HEK293T (cell line): ENCODE measurements around the gene XKR7.

Source experiments
- CTCF ChIA-PET: fragments of 350-600 bp; formaldehyde crosslinking; extraction: SDS; loops from one replicate; lab custom pipeline; 2021; ENCODE audit warnings: antibody characterized with exemption, inconsistent platforms; lab: Yijun Ruan, JAX
- POLR2A ChIA-PET: fragments of 350-600 bp; formaldehyde crosslinking; extraction: SDS; loops from one replicate; lab custom pipeline; 2020; ENCODE audit warnings: antibody characterized with exemption, inconsistent platforms; lab: Yijun Ruan, JAX
- DNase-seq: peaks from one replicate; pipeline ENCODE4 v3.0.0; 2012; ENCODE audit warnings: mixed read lengths; ENCODE audit errors: extremely low spot score
- ARNT ChIP-seq: fragments of 450-650 bp; IDR thresholded peaks from 2 replicates; pipeline ENCODE4 v1.6.1; 2017; ENCODE audit warnings: mild to moderate bottlenecking
- BHLHE40 ChIP-seq: fragments of 450-650 bp; IDR thresholded peaks from 2 replicates; pipeline ENCODE4 v1.6.1; 2016; ENCODE audit warnings: mild to moderate bottlenecking, moderate library complexity, borderline replicate concordance
- CTBP1 ChIP-seq: fragments of 450-650 bp; IDR thresholded peaks from 2 replicates; pipeline ENCODE4 v1.6.1; 2016; ENCODE audit warnings: borderline replicate concordance
- ELF4 ChIP-seq: fragments of 450-650 bp; IDR thresholded peaks from 2 replicates; pipeline ENCODE4 v1.6.1; 2017; ENCODE audit warnings: antibody characterized with exemption
- FOXA1 ChIP-seq: fragments of 450-650 bp; IDR thresholded peaks from 2 replicates; pipeline ENCODE4 v1.6.1; 2016; ENCODE audit warnings: mild to moderate bottlenecking
- FOXK2 ChIP-seq: fragments of 450-650 bp; IDR thresholded peaks from 2 replicates; pipeline ENCODE4 v1.6.1; 2016; ENCODE audit warnings: mild to moderate bottlenecking
- FOXM1 ChIP-seq: fragments of 450-650 bp; IDR thresholded peaks from 2 replicates; pipeline ENCODE4 v1.6.1; 2017; ENCODE audit warnings: mild to moderate bottlenecking, borderline replicate concordance
- HDGF ChIP-seq: fragments of 450-650 bp; IDR thresholded peaks from 2 replicates; pipeline ENCODE4 v1.6.1; 2017; ENCODE audit warnings: antibody characterized with exemption, borderline replicate concordance
- L3MBTL2 ChIP-seq: fragments of 450-650 bp; conservative IDR thresholded peaks from 2 replicates; pipeline ENCODE4 v1.6.1; 2016; ENCODE audit warnings: mild to moderate bottlenecking
- LEF1 ChIP-seq: fragments of 450-650 bp; IDR thresholded peaks from 2 replicates; pipeline ENCODE4 v1.6.1; 2017; ENCODE audit warnings: mild to moderate bottlenecking, borderline replicate concordance
- NFRKB ChIP-seq: fragments of 450-650 bp; IDR thresholded peaks from 2 replicates; pipeline ENCODE4 v1.6.1; 2016; ENCODE audit warnings: mild to moderate bottlenecking, moderate library complexity
- PKNOX1 ChIP-seq: fragments of 450-650 bp; IDR thresholded peaks from 2 replicates; pipeline ENCODE4 v1.6.1; 2016
- SP1 ChIP-seq: fragments of 450-650 bp; IDR thresholded peaks from 2 replicates; pipeline ENCODE4 v1.6.1; 2017
- SUZ12 ChIP-seq: fragments of 450-650 bp; IDR thresholded peaks from 2 replicates; pipeline ENCODE4 v1.6.1; 2016; ENCODE audit warnings: mild to moderate bottlenecking
- TARDBP ChIP-seq: fragments of 450-650 bp; IDR thresholded peaks from 2 replicates; pipeline ENCODE4 v1.6.1; 2016
- ZNF384 ChIP-seq: fragments of 450-650 bp; IDR thresholded peaks from 2 replicates; pipeline ENCODE4 v1.6.1; 2016

The XKR7 gene

GRCh38 chr20:32017711-32018251 lies 49.8 kb downstream of the XKR7 start:
- ChIA-PET CTCF (interaction anchor here (0.5 to 1.5 kb wide), 4 partner anchors 9 to 82 kb away, joined by 3 to 7 read pairs (median 3); no protein-coding TSS in a partner anchor), POLR2A (no interaction called here)
- no peak for TF ChIP-seq ELF4
- no peak for TF ChIP-seq L3MBTL2
- no peak for TF ChIP-seq TARDBP
- no peak for TF ChIP-seq ARNT
- TF ChIP-seq HDGF: no peak
- no peak for TF ChIP-seq CTBP1
- TF ChIP-seq ZNF384: no peak
- no peak for TF ChIP-seq FOXA1
- TF ChIP-seq BHLHE40: no peak
- DNase-seq: peak; percentile 56

GRCh38 chr20:32018269-32019155 lies 50.6 kb downstream of the XKR7 start:
- POLR2A ChIA-PET: interaction anchor here (0.9 kb wide), 1 partner anchor 10 kb away, joined by 3 read pairs; no protein-coding TSS in a partner anchor

GRCh38 chr20:32019156-32019510 lies 51.2 kb downstream of the XKR7 start:
- DNase-seq: peak; percentile 67
- no peak for TF ChIP-seq L3MBTL2
- no peak for TF ChIP-seq HDGF
- no peak for TF ChIP-seq PKNOX1
- POLR2A ChIA-PET: interaction anchor here (0.9 kb wide), 1 partner anchor 9 kb away, joined by 3 read pairs; no protein-coding TSS in a partner anchor
- CTCF ChIA-PET: interaction anchor here (1.1 kb wide), 1 partner anchor 10 kb away, joined by 4 read pairs; no protein-coding TSS in a partner anchor

More at GRCh38 chr20:32018269-32019155, 50.6 kb downstream of the XKR7 start:
- peak; percentile 85 for DNase-seq
- TF ChIP-seq SP1: peak; percentile 74
- no peak for TF ChIP-seq ZNF384
- TF ChIP-seq FOXK2: no peak
- CTCF ChIA-PET: interaction anchor here (0.6 to 1.5 kb wide), 3 partner anchors 8 to 80 kb away, joined by 3 to 7 read pairs (median 3); no protein-coding TSS in a partner anchor

- TF ChIP-seq NFRKB (no peak), PKNOX1 (no peak), HDGF (no peak), FOXA1 (no peak), ARNT (no peak), TARDBP (no peak), ELF4 (no peak), FOXK2 (no peak), ZNF384 (no peak), LEF1 (no peak), SP1 (no peak), CTBP1 (no peak), SUZ12 (no peak), BHLHE40 (no peak)
- CTCF ChIA-PET: interaction anchor here (0.8 to 1.1 kb wide), 2 partner anchors 9 to 12 kb away, joined by 3 to 4 read pairs; no protein-coding TSS in a partner anchor
- POLR2A ChIA-PET: interaction anchor here (0.6 to 0.9 kb wide), 2 partner anchors 9 kb away, joined by 3 read pairs; no protein-coding TSS in a partner anchor
- no peak for DNase-seq
These were observed 51.9 kb downstream of the XKR7 start for GRCh38 chr20:32019563-32020463.

- CTCF ChIA-PET: no interaction called here
- no peak for DNase-seq
- POLR2A ChIA-PET: no interaction called here
- no peak for TF ChIP-seq NFRKB
- TF ChIP-seq HDGF: no peak
- TF ChIP-seq FOXM1: no peak
- TF ChIP-seq TARDBP: no peak
- no peak for TF ChIP-seq SP1
- TF ChIP-seq ARNT: no peak
- no peak for TF ChIP-seq SUZ12
- TF ChIP-seq FOXA1: no peak
- no peak for TF ChIP-seq ZNF384
- TF ChIP-seq L3MBTL2: no peak
- no peak for TF ChIP-seq PKNOX1
These were observed 53.1 kb downstream of the XKR7 start for GRCh38 chr20:32021091-32021490.
